Measurements from ENCODE around the gene CDCA7. TPM values are rescaled to one million over a fixed set of nuclear protein-coding genes. Genes with fewer than 3 reads are reported as not detected.

CDCA7 gene
- total RNA-seq, 4 donors from 2014 or later, result 11.1 to 17.3 (median 12.5) TPM

- no peaks in the 10 kb centered on the region for H3K9me3 ChIP-seq
- H3K27me3 ChIP-seq, result peaks cover 2% of the 10 kb centered on the region
- H3K4me1 ChIP-seq, result no peaks in the 10 kb centered on the region
- H3K27ac ChIP-seq, result no peak overlapping the region
- no peak for DNase-seq (ENCODE audit: low spot score in 2 of 2)
- 85% methylated on average over 8 of the region's 8 CpGs for whole genome bisulfite sequencing
- H3K36me3 ChIP-seq, result no peaks in the 10 kb centered on the region
- TF ChIP-seq POLR2AphosphoS5 (IDR thresholded peaks at IDR 0.05), result no peak
- TF ChIP-seq CTCF (IDR thresholded peaks at IDR 0.05), result no peak
- TF ChIP-seq POLR2A (IDR thresholded peaks at IDR 0.05), result no peak
- TF ChIP-seq EP300 (IDR thresholded peaks at IDR 0.05), result no peak
- no peak overlapping the region for H3K4me3 ChIP-seq
Measured at GRCh38 chr2:173347305-173348168, 7.1 kb upstream of the CDCA7 start.

GRCh38 chr2:173349287-173349686 is 5.4 kb upstream of the CDCA7 start:
- DNase-seq (ENCODE audit: low spot score in 2 of 2), result no peak
- 82% methylated on average over 2 of the region's 2 CpGs for WGBS
- no peaks in the 10 kb centered on the region for H3K9me3 ChIP-seq
- peaks cover 20% of the 10 kb centered on the region for H3K27me3 ChIP-seq
- H3K4me1 ChIP-seq, result peaks cover 6% of the 10 kb centered on the region
- TF ChIP-seq EP300 (IDR thresholded peaks at IDR 0.05) (no peak), POLR2AphosphoS5 (IDR thresholded peaks at IDR 0.05) (no peak), POLR2A (IDR thresholded peaks at IDR 0.05) (no peak), CTCF (IDR thresholded peaks at IDR 0.05) (no peak)
- H3K4me3 ChIP-seq, result no peak overlapping the region
- no peaks in the 10 kb centered on the region for H3K36me3 ChIP-seq
- H3K27ac ChIP-seq, result no peak overlapping the region

- TF ChIP-seq CTCF (IDR thresholded peaks at IDR 0.05), result no peak
- no peak for TF ChIP-seq EP300 (IDR thresholded peaks at IDR 0.05)
- TF ChIP-seq POLR2AphosphoS5 (IDR thresholded peaks at IDR 0.05), result no peak
- no peaks in the 10 kb centered on the region for H3K36me3 ChIP-seq
- DNase-seq (ENCODE audit: low spot score in 2 of 2), result no peak
- no peaks in the 10 kb centered on the region for H3K9me3 ChIP-seq
- H3K4me3 ChIP-seq, result no peak overlapping the region
- H3K27me3 ChIP-seq, result peaks cover 23% of the 10 kb centered on the region
- no peak overlapping the region for H3K27ac ChIP-seq
- WGBS, result 69% methylated on average over 2 of the region's 2 CpGs
- H3K4me1 ChIP-seq, result peaks cover 16% of the 10 kb centered on the region
Measured at GRCh38 chr2:173350383-173350782, 4.3 kb upstream of the CDCA7 start.

GRCh38 chr2:173351879-173352278 is 2.8 kb upstream of the CDCA7 start:
- Histone ChIP-seq H3K27ac (no peak overlapping the region), H3K36me3 (no peaks in the 10 kb centered on the region), H3K27me3 (peaks cover 33% of the 10 kb centered on the region), H3K9me3 (no peaks in the 10 kb centered on the region), H3K4me3 (no peak overlapping the region), H3K4me1 (peaks cover 28% of the 10 kb centered on the region)
- 57% methylated on average over 4 of the region's 4 CpGs for WGBS
- TF ChIP-seq POLR2AphosphoS5 (IDR thresholded peaks at IDR 0.05) (no peak), CTCF (IDR thresholded peaks at IDR 0.05) (no peak), POLR2A (IDR thresholded peaks at IDR 0.05) (no peak), EP300 (IDR thresholded peaks at IDR 0.05) (no peak)
- DNase-seq (ENCODE audit: low spot score in 2 of 2), result no peak

- Histone ChIP-seq H3K4me1 (peaks cover 28% of the 10 kb centered on the region), H3K36me3 (no peaks in the 10 kb centered on the region), H3K4me3 (peak overlapping the region; percentile 56), H3K27me3 (peaks cover 33% of the 10 kb centered on the region), H3K9me3 (no peaks in the 10 kb centered on the region), H3K27ac (no peak overlapping the region)
- no peak for TF ChIP-seq POLR2AphosphoS5 (IDR thresholded peaks at IDR 0.05)
- TF ChIP-seq CTCF (IDR thresholded peaks at IDR 0.05), result no peak
- TF ChIP-seq POLR2A (IDR thresholded peaks at IDR 0.05), result no peak
- TF ChIP-seq EP300 (IDR thresholded peaks at IDR 0.05), result no peak
- DNase-seq (ENCODE audit: low spot score in 2 of 2), result no peak
- WGBS, result 37% methylated on average over 5 of the region's 5 CpGs
Measured at GRCh38 chr2:173353556-173353955, 1.1 kb upstream of the CDCA7 start.

Data from suprapubic skin (tissue), 4 donors.